Heart right ventricle (tissue), 16 donors: Measurements from ENCODE around the gene TLE3. TPM values are rescaled to one million over a fixed set of nuclear protein-coding genes. Genes with fewer than 3 reads are reported as not detected.

Experiments
- ATAC-seq, 8 donors: fragments of 200-7000 bp; cut with Tn5 transposase; one replicate each; pipeline ENCODE4 v1.9.1; 2020; ENCODE audit warnings: mild to moderate bottlenecking in 8 of 8, moderate library complexity in 8 of 8, moderate number of reproducible peaks in 1 of 8
- DNase-seq, 2 donors: peaks; one replicate each; pipeline ENCODE4 v3.0.0-alpha.2; 2020
- H3K27ac ChIP-seq, 10 donors: fragments of 200-600 bp; sonication (generic) in 2 of 10; one replicate each; pipeline versions ENCODE4 v1.5.0 to v1.8.0; 2020 to 2022; ENCODE audit warnings: mild to moderate bottlenecking in 3 of 10
- H3K27me3 ChIP-seq, 7 donors: fragments of 200-600 bp; one replicate each; pipeline ENCODE4 v1.8.0; 2021 to 2022; ENCODE audit warnings: mild to moderate bottlenecking in 2 of 7
- H3K36me3 ChIP-seq, 9 donors: fragments of 200-600 bp; sonication (generic) in 1 of 9; one replicate each; pipeline versions ENCODE4 v1.5.0 to v1.8.0; 2020 to 2022; ENCODE audit warnings: mild to moderate bottlenecking in 2 of 9
- H3K4me1 ChIP-seq, 9 donors: fragments of 200-600 bp; sonication (generic) in 1 of 9; one replicate each; pipeline versions ENCODE4 v1.5.0 to v1.8.0; 2020 to 2022; ENCODE audit warnings: mild to moderate bottlenecking in 4 of 9
- H3K4me3 ChIP-seq, 10 donors: fragments of 200-600 bp; sonication (generic) in 2 of 10; one replicate each; pipeline versions ENCODE4 v1.5.0 to v1.8.0; 2020 to 2022; ENCODE audit warnings: mild to moderate bottlenecking in 7 of 10, moderate library complexity in 2 of 10
- H3K9me3 ChIP-seq, 11 donors: fragments of 200-600 bp in 10 of 11; sonication (generic) in 2 of 11; one replicate each; pipeline versions ENCODE4 v1.5.0 to v1.8.0; 2013 to 2022; ENCODE audit warnings: mild to moderate bottlenecking in 2 of 11, control low read depth in 1 of 11, moderate library complexity in 1 of 11
- CTCF ChIP-seq, 9 donors: fragments of 200-600 bp; sonication (generic) in 2 of 9; IDR thresholded peaks; one replicate each; pipeline versions ENCODE4 v1.5.0 to v1.8.0; 2021 to 2022; ENCODE audit warnings: antibody characterized with exemption in 9 of 9, mild to moderate bottlenecking in 5 of 9, moderate library complexity in 1 of 9
- WGBS, 2 donors: extraction: QIAGEN DNeasy Blood & Tissue Kit; methylation state at CpG; one replicate each; pipeline ENCODE4 v1.1.7; 2013; ENCODE audit warnings: inconsistent platforms in 1 of 2; 5-methylcytosine and 5-hydroxymethylcytosine counted together
- intact Hi-C, 10 donors: fragments of 100-400 bp; cut with DNase I; formaldehyde crosslinking; loops; one replicate each; pipeline versions ENCODE4 v1.11.1 to v1.14.2; 2022
- polyA plus RNA-seq, 2 donors: library from polyadenylated mRNA; stranded (reverse); fragments of 200-250 nt; gene quantifications; one replicate each; pipeline ENCODE4 v1.2.3, GENCODE V29; 2013
- total RNA-seq, 10 donors: library from RNA; stranded (reverse); fragmentation: NEBNext Ultra II Directional in 3 of 10; extraction: Animal tissue kit (Norgen Biotek cat#: 25700) in 3 of 10; gene quantifications; one replicate each; pipeline versions ENCODE4 v1.2.1 to v1.2.4, GENCODE V29; 2021 to 2023
- donor health status: Arrhythmogenic right ventricular cardiomyopathy.
- donor health status: ischemic (EF 13 %, LVEDD 7.1; RV severe dilation, severe dysfunction).
- donor health status: healthy with polysubstance abuse.
- donor health status: DM: no; HTN: yes; CAD: no.
- donor health status: DM: no; HTN: no; CAD: no.
- donor health status: ischemic (EF 25% LVEDD 6.9; RV normal size, moderate dysfunction).
- donor health status: ischemic (EF 25% LVEDD 5.7; RV mildly dilated, moderate dysfunction).
- donor health status: healthy.
- donor health status: DM: yes; HTN: yes; CAD: no.
- donor health status: Ischemic cardiomyopathy.
- donor health status: ischemic (EF 35%, LVEDD 5.7; RV mildly dilated, moderate dysfunction).
- donor health status: nonischemic (EF 11% LVEDD 7.7; RV severe dilation, severe dysfunction).
- donor health status: DM: yes; HTN: yes; CAD: no.
- donor health status: PGD.
- donor health status: ischemic (EF 29% LVEDD 5.4; RV normal size, mild dysfunction).
- donor health status: nonischemic (EF 23%, LVEDD 6.1; RV moderate dilation, normal function).

TLE3 gene
- total and polyA plus RNA-seq, 12 donors, result 7.5 to 21.7 (median 12.6) TPM

- Histone ChIP-seq H3K4me3 (no peak overlapping the region), H3K27ac (no peak overlapping the region), H3K9me3 (no peaks in the 10 kb centered on the region), H3K36me3 (no peaks in the 10 kb centered on the region), H3K4me1 (peaks cover 0 to 23% (median 17%) of the 10 kb centered on the region in 9 donors), H3K27me3 (peaks cover 0 to 29% (median 5%) of the 10 kb centered on the region in 7 donors)
- no peak for ATAC-seq
- intact Hi-C loops, result no loop called here
- DNase-seq, result no peak
- TF ChIP-seq CTCF (IDR thresholded peaks at IDR 0.05), result no peak
- 94 to 95% methylated on average over 7 of the region's 7 CpGs for WGBS, 2 donors
Observed at GRCh38 chr15:70133781-70134421, 36.2 kb upstream of the TLE3 start.

GRCh38 chr15:70133296-70133695 is 35.6 kb upstream of the TLE3 start:
- ATAC-seq (peak in 6 of 8 donors; percentile 24 to 64 (median 54)), DNase-seq (no peak)
- H3K27me3 ChIP-seq, result peaks cover 0 to 25% (median under 1%) of the 10 kb centered on the region in 7 donors
- 57 to 59% methylated on average over 6 of the region's 6 CpGs for WGBS, 2 donors
- H3K9me3 ChIP-seq, result no peaks in the 10 kb centered on the region
- no peak overlapping the region for H3K4me3 ChIP-seq
- no peak overlapping the region for H3K27ac ChIP-seq
- H3K36me3 ChIP-seq, result no peaks in the 10 kb centered on the region
- H3K4me1 ChIP-seq, result peaks cover 0 to 23% (median 17%) of the 10 kb centered on the region in 9 donors
- intact Hi-C loops, result no loop called here
- no peak for TF ChIP-seq CTCF (IDR thresholded peaks at IDR 0.05)

- TF ChIP-seq CTCF (IDR thresholded peaks at IDR 0.05), result no peak
- H3K27me3 ChIP-seq, result peaks cover 0 to 25% (median 0%) of the 10 kb centered on the region in 7 donors
- no peaks in the 10 kb centered on the region for H3K9me3 ChIP-seq
- DNase-seq (no peak), ATAC-seq (peak in 1 of 8 donors; percentile 4)
- no peaks in the 10 kb centered on the region for H3K36me3 ChIP-seq
- no peak overlapping the region for H3K27ac ChIP-seq
- no peak overlapping the region for H3K4me3 ChIP-seq
- intact Hi-C loops, result no loop called here
- H3K4me1 ChIP-seq, result peaks cover 0 to 28% (median 23%) of the 10 kb centered on the region in 9 donors
- WGBS, 2 donors, result 79 to 92% methylated on average over 1 of the region's 1 CpG
Observed at GRCh38 chr15:70132571-70132970, 34.9 kb upstream of the TLE3 start.

- Histone ChIP-seq H3K9me3 (no peaks in the 10 kb centered on the region), H3K27ac (peak overlapping the region in 3 of 10 donors; percentile 15 to 42 (median 22)), H3K4me3 (no peak overlapping the region), H3K27me3 (peaks cover 0 to 25% (median 0%) of the 10 kb centered on the region in 7 donors), H3K36me3 (no peaks in the 10 kb centered on the region), H3K4me1 (peaks cover 0 to 32% (median 26%) of the 10 kb centered on the region in 9 donors)
- ATAC-seq (peak; percentile 77 to 93 (median 86)), DNase-seq (peak in 1 of 2 donors; percentile 61)
- intact Hi-C loops, result no loop called here
- TF ChIP-seq CTCF (IDR thresholded peaks at IDR 0.05), result no peak
- WGBS, 2 donors, result 51 to 53% methylated on average over 4 of the region's 4 CpGs
Observed at GRCh38 chr15:70132139-70132538, 34.4 kb upstream of the TLE3 start.
